ENCODE data around the gene NMNAT1.

GRCh38 chr1:9929431-9930385 lies 13.6 kb upstream of the NMNAT1 start:
- no peak for TF ChIP-seq POLR2AphosphoS5 (IDR thresholded peaks at IDR 0.05)
- TF ChIP-seq, protein P1, sequence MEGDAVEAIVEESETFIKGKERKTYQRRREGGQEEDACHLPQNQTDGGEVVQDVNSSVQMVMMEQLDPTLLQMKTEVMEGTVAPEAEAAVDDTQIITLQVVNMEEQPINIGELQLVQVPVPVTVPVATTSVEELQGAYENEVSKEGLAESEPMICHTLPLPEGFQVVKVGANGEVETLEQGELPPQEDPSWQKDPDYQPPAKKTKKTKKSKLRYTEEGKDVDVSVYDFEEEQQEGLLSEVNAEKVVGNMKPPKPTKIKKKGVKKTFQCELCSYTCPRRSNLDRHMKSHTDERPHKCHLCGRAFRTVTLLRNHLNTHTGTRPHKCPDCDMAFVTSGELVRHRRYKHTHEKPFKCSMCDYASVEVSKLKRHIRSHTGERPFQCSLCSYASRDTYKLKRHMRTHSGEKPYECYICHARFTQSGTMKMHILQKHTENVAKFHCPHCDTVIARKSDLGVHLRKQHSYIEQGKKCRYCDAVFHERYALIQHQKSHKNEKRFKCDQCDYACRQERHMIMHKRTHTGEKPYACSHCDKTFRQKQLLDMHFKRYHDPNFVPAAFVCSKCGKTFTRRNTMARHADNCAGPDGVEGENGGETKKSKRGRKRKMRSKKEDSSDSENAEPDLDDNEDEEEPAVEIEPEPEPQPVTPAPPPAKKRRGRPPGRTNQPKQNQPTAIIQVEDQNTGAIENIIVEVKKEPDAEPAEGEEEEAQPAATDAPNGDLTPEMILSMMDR (IDR thresholded peaks at IDR 0.05): no peak

Data from esophagus muscularis mucosa (tissue), 3 donors.